Gastrocnemius medialis (tissue), 4 donors: ENCODE results near the gene USP2. TPM values are rescaled to one million over a fixed set of nuclear protein-coding genes. Genes with fewer than 3 reads are reported as not detected.
A peak's percentile ranks its signal among the peaks of the same experiment; 100 is the strongest.

Experiments used
- ATAC-seq, 2 donors: fragments of 150-250 bp; one replicate each; pipeline ENCODE4 v1.9.1; 2016
- DNase-seq, 2 donors: peaks; one replicate each; pipeline ENCODE4 v3.0.0-alpha.2; 2019
- H3K27ac ChIP-seq, 4 donors: fragments of 200-600 bp; sonication (generic); 1 replicate in 1 of 4; 2 replicates in 3 of 4; pipeline ENCODE4 v1.5.1; 2016 to 2018; ENCODE audit warnings: mild to moderate bottlenecking in 2 of 4, moderate library complexity in 1 of 4
- H3K27me3 ChIP-seq, 3 donors: fragments of 200-600 bp; sonication (generic) in 2 of 3; 1 replicate in 1 of 3; 2 replicates in 2 of 3; pipeline versions ENCODE4 v1.5.1 to v1.6.0; 2016 to 2019; ENCODE audit warnings: mild to moderate bottlenecking in 1 of 3, moderate library complexity in 1 of 3
- H3K36me3 ChIP-seq, 2 donors: fragments of 200-600 bp; sonication (generic) in 1 of 2; one replicate each; pipeline ENCODE4 v1.5.1; 2017 to 2018
- H3K4me1 ChIP-seq, 2 donors: fragments of 200-600 bp; sonication (generic) in 1 of 2; one replicate each; pipeline ENCODE4 v1.5.1; 2016 to 2017; ENCODE audit warnings: mild to moderate bottlenecking in 2 of 2
- H3K4me3 ChIP-seq, 4 donors: fragments of 200-600 bp; sonication (generic) in 3 of 4; 1 replicate in 1 of 4; 2 replicates in 3 of 4; pipeline ENCODE4 v1.5.1; 2016 to 2019; ENCODE audit warnings: mild to moderate bottlenecking in 2 of 4
- H3K9me3 ChIP-seq, 3 donors: fragments of 200-600 bp; sonication (generic) in 2 of 3; 1 replicate in 1 of 3; 2 replicates in 2 of 3; pipeline ENCODE4 v1.5.1; 2016 to 2019
- POLR2A ChIP-seq, 2 donors: fragments of 450-650 bp; IDR thresholded peaks; one replicate each; pipeline ENCODE4 v1.6.1; 2017; ENCODE audit warnings: antibody characterized with exemption in 2 of 2, mild to moderate bottlenecking in 2 of 2, moderate library complexity in 2 of 2
- in situ Hi-C, 4 donors: fragments of 200-750 bp; cut with MboI; loops; one replicate each; pipeline versions ENCODE4 v1.15.0 to v1.8.0; 2017; ENCODE audit warnings: low sequenced_read_pairs in 4 of 4
- intact Hi-C: fragments of 100-400 bp; cut with DNase I; formaldehyde crosslinking; loops from one replicate; pipeline ENCODE4 v1.15.1; 2023; ENCODE audit warnings: low total_unique reads
- total RNA-seq, 4 donors: library from RNA; depleted of rRNA; stranded (reverse); fragments of >200 nt; gene quantifications; one replicate each; pipeline versions ENCODE4 v1.1.0 to v1.2.3, GENCODE V29; 2016
- TF ChIP-seq, protein P1 (sequence below), 5 experiments: fragments of 450-650 bp in 3 of 5; fragments of 200-600 bp in 2 of 5; sonication (generic) in 2 of 5; IDR thresholded peaks in 4 of 5; conservative IDR thresholded peaks in 1 of 5; 1 replicate in 4 of 5; 2 replicates in 1 of 5; pipeline ENCODE4 v1.5.1; 2016 to 2019; ENCODE audit warnings: antibody characterized with exemption in 5 of 5, mild to moderate bottlenecking in 3 of 5, moderate library complexity in 3 of 5

USP2 gene
- total RNA-seq, 4 donors from 2014 or later, result 19.4 to 105 (median 46.0) TPM

DNA sequence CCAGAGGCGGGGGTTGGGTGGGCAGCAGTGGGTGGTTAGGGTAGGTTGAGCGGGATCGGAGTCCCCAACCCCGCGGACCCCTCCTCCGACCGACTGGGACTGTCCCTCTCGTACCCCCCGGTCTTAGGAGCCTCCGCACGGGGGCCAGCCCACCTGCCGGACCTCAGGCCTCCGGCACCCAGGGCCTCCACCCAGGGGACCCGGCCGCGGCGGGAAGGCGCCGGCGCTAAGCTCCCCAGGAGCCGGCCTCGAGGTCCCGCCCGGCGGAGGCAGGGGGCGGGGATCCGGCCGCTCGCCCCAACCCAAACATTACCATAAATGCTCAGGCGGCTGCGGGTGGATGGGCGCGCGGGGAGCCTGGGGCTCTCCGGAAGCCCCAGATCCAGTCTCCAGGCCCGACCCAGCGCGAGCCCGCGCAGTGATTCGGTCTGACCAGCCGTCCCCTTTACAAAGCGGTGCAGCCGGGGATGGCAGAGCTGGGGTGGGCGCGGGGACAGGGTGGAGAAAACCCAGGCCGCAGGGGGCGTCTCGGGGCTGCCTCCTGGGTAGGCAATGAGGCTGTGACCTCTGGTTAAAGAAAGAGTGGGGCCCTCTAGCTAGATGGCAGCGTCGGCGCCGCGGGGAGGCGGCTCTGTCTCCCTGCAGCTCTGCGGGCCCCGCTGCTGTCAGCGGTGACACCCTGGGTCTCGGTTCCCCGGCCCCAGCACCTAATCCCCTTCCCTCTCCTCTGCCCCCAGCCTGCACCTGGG lies 60.5 kb downstream of the USP2 start:
- H3K9me3 ChIP-seq, result no peaks in the 10 kb centered on the region
- TF ChIP-seq, protein P1, sequence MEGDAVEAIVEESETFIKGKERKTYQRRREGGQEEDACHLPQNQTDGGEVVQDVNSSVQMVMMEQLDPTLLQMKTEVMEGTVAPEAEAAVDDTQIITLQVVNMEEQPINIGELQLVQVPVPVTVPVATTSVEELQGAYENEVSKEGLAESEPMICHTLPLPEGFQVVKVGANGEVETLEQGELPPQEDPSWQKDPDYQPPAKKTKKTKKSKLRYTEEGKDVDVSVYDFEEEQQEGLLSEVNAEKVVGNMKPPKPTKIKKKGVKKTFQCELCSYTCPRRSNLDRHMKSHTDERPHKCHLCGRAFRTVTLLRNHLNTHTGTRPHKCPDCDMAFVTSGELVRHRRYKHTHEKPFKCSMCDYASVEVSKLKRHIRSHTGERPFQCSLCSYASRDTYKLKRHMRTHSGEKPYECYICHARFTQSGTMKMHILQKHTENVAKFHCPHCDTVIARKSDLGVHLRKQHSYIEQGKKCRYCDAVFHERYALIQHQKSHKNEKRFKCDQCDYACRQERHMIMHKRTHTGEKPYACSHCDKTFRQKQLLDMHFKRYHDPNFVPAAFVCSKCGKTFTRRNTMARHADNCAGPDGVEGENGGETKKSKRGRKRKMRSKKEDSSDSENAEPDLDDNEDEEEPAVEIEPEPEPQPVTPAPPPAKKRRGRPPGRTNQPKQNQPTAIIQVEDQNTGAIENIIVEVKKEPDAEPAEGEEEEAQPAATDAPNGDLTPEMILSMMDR (IDR thresholded peaks at IDR 0.05 in 4 of 5, conservative IDR thresholded peaks at IDR 0.05 in 1 of 5), result no peak
- TF ChIP-seq POLR2A (IDR thresholded peaks at IDR 0.05), result peak; percentile 50 to 60
- in situ Hi-C loops, result loop anchor here in 2 of 4 donors (10.0 kb wide), 2 partner anchors 116 to 126 kb away; partner anchors contain the start of gene CBL (in 1 of the 2)
- H3K27ac ChIP-seq, result peak overlapping the region; percentile 68 to 85 (median 85)
- ATAC-seq (peak; percentile 15 to 17), DNase-seq (no peak)
- peaks cover 29 to 39% of the 10 kb centered on the region in 2 donors for H3K4me1 ChIP-seq
- intact Hi-C loops, result no loop called here
- no peaks in the 10 kb centered on the region for H3K36me3 ChIP-seq
- peaks cover 0 to 10% (median 3%) of the 10 kb centered on the region in 3 donors for H3K27me3 ChIP-seq
- peak overlapping the region; percentile 37 to 62 (median 53) for H3K4me3 ChIP-seq

DNA sequence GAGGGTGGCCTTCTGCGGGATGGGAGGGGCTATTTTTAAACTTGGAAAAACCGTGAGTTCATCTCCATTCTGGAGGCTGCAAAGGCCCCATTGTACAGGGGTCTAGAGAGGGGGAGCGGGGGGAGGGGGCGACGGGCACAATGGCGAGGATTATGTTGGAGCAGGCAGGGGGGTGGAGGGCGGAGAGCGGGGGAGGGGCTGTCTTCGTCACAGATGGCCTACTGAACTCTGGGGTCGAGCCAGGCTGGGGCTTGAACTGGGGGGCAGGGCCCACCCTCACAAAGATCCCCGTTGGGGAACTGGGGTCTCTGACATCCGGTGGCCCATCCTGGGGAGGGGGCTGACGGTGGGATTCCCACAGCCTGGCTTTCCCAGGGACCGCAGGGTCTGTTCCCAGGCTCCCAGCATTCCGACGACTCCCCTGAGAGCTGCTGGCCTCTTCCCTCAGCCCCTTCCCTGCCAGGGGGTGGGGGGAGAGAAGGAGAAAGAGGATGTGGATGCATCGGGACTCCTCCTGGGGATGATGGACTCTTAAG lies 61.2 kb downstream of the USP2 start:
- no peak for TF ChIP-seq POLR2A (IDR thresholded peaks at IDR 0.05)
- TF ChIP-seq, protein P1 (IDR thresholded peaks at IDR 0.05 in 4 of 5, conservative IDR thresholded peaks at IDR 0.05 in 1 of 5), result no peak
- Histone ChIP-seq H3K27ac (peak overlapping the region; percentile 68 to 85 (median 85)), H3K27me3 (peaks cover 0 to 10% (median 3%) of the 10 kb centered on the region in 3 donors), H3K36me3 (no peaks in the 10 kb centered on the region), H3K4me3 (peak overlapping the region; percentile 37 to 62 (median 53)), H3K4me1 (peaks cover 35 to 43% of the 10 kb centered on the region in 2 donors), H3K9me3 (no peaks in the 10 kb centered on the region)
- intact Hi-C loops (no loop called here), in situ Hi-C loops (loop anchor here in 2 of 4 donors (10.0 kb wide), 2 partner anchors 116 to 126 kb away; partner anchors contain the start of gene CBL (in 1 of the 2))
- no peak for ATAC-seq
- no peak for DNase-seq

DNA sequence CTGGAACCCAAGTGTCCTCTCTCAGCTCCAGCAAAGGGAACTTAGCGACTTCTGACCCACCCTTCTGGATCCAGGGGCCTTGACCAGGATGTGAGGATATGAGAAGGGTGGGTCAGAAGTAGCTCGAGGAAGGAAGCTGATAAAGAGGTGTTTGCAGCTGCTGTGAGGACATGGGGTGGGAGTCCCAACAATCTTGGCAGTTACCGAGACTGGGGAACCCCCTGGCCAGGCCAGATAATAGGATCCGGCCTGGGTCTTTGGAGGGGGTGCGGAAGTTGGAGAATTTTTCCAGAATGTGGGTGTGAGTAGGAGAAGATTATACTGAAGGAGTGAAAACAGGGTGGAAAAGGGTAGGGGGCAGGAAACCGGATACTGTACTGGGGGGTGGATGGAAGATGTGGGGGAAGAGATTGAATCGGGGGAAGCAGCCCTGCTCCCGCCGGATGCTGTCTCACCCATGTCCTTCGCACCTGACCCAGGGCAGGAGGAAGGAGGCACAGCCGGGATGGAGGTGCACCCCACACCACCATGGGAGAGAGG lies 61.7 kb downstream of the USP2 start:
- no peak for ATAC-seq
- Histone ChIP-seq H3K9me3 (no peaks in the 10 kb centered on the region), H3K27ac (peak overlapping the region; percentile 68 to 85 (median 85)), H3K4me3 (peak overlapping the region; percentile 37 to 62 (median 53)), H3K36me3 (no peaks in the 10 kb centered on the region), H3K27me3 (peaks cover 0 to 10% (median 3%) of the 10 kb centered on the region in 3 donors), H3K4me1 (peaks cover 38 to 43% of the 10 kb centered on the region in 2 donors)
- in situ Hi-C loops, result loop anchor here in 2 of 4 donors (10.0 kb wide), 2 partner anchors 115 to 125 kb away; partner anchors contain the start of gene CBL (in 1 of the 2)
- DNase-seq, result no peak
- intact Hi-C loops, result loop anchor here (5.0 kb wide), 1 partner anchor 172 kb away; the partner anchor contains the start of gene ABCG4
- TF ChIP-seq, protein P1 (IDR thresholded peaks at IDR 0.05 in 4 of 5, conservative IDR thresholded peaks at IDR 0.05 in 1 of 5), result no peak
- no peak for TF ChIP-seq POLR2A (IDR thresholded peaks at IDR 0.05)

DNA sequence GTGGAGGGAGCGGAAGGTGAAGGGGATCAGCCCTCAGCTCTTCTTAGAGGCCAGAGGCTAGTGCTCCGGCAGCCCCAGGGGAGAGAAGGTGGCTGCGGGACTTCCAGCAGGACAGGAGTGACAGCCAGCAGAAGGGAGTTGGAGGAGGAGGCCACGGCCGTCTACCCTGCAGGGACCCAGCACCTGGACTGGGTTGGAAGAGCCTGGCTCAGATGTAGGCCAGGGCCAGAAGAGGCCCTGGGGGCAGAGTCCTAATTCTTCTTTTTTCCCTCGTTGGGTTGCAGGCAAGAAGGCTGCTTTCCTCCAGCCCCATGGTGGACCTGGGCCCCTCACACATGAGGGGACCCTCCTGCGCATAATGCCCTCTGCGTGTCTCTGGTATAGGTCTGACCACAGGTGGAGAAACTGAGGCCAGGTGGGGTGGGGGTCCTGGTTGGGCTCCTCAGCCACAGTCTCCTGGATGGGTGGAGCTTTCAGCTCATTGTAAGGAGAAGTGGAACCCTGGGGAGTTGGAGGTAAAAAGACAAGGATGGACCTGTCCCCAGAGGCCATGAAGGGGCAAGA lies 62.3 kb downstream of the USP2 start:
- DNase-seq (no peak), ATAC-seq (no peak)
- no peak for TF ChIP-seq POLR2A (IDR thresholded peaks at IDR 0.05)
- TF ChIP-seq, protein P1 (IDR thresholded peaks at IDR 0.05 in 4 of 5, conservative IDR thresholded peaks at IDR 0.05 in 1 of 5), result no peak
- no peaks in the 10 kb centered on the region for H3K36me3 ChIP-seq
- no peaks in the 10 kb centered on the region for H3K9me3 ChIP-seq
- in situ Hi-C loops, result no loop called here
- H3K4me1 ChIP-seq, result peaks cover 38 to 43% of the 10 kb centered on the region in 2 donors
- intact Hi-C loops, result loop anchor here (5.0 kb wide), 1 partner anchor 172 kb away; the partner anchor contains the start of gene ABCG4
- H3K4me3 ChIP-seq, result peak overlapping the region in 2 of 4 donors; percentile 11 to 41
- H3K27ac ChIP-seq, result peak overlapping the region; percentile 68 to 85 (median 85)
- H3K27me3 ChIP-seq, result peaks cover 0 to 10% (median 3%) of the 10 kb centered on the region in 3 donors
